Erythroblast (primary cell): ENCODE data around the gene EML1.

Experiments
- GATA1 ChIP-seq: IDR thresholded peaks from 2 replicates; pipeline ENCODE4 v1.6.1; 2011; ENCODE audit warnings: low read depth, mild to moderate bottlenecking, control low read depth, low read length, moderate library complexity
- POLR2A ChIP-seq: IDR thresholded peaks from 2 replicates; pipeline ENCODE4 v1.6.1; 2011; ENCODE audit warnings: mild to moderate bottlenecking, low read length

- TF ChIP-seq POLR2A (no peak), GATA1 (no peak)
These were observed 48.9 kb downstream of the EML1 start for GRCh38 chr14:99842141-99842540.
